ENCODE results near the gene TMEM240.
"Not testable (repeated sequence)": the region's sequence is repeated elsewhere in the genome, so short reads cannot be mapped to it uniquely, and the experiment has no call there.

Gene TMEM240

DNA sequence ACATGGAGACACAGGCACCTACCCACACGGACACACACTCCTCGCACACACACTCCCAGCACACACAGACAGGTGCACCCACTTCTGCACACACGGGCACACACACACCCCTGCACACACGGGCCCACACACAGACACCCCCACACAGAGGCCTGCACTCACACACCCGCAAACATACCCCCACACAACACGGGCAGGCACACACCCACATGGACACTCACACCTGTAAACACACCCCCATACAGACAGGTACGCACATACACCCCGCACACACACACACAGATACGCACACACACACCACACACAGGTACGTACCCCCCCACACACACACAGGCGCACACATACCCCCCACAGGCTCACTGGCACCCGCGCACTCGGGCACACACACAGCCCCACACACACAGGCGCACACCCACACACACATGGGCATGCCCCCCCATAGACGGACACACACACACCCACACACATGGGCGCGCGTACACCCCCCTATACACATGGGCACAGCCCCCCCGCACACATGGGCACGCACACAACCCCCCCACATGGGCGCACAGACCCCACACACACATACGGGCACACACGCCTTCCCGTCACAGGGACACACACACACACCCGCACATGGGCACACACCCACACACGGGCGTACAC lies 22.3 kb downstream of the TMEM240 start:
- no peak for ATAC-seq (replicated peaks)
- no peak for DNase-seq
- peaks cover 26% of the 10 kb centered on the region for H3K36me3 Mint-ChIP-seq (ENCODE audit: insufficient read depth)
- H3K4me3 Mint-ChIP-seq = no peak overlapping the region
- H3K27me3 Mint-ChIP-seq = no peaks in the 10 kb centered on the region
- H3K4me1 Mint-ChIP-seq (ENCODE audit: low read depth in 2 of 2) = peaks cover 3 to 6% of the 10 kb centered on the region in 2 donors
- peak overlapping the region in 1 of 2 donors; percentile 58 for H3K27ac Mint-ChIP-seq
- no peaks in the 10 kb centered on the region for H3K9me3 Mint-ChIP-seq

- DNase-seq; H3K9me3 Mint-ChIP-seq; H3K4me1 Mint-ChIP-seq (ENCODE audit: low read depth in 2 of 2); H3K4me3 Mint-ChIP-seq; H3K27me3 Mint-ChIP-seq; H3K27ac Mint-ChIP-seq; ATAC-seq (replicated peaks): not testable (repeated sequence)
- peaks cover 28% of the 10 kb centered on the region for H3K36me3 Mint-ChIP-seq (ENCODE audit: insufficient read depth)
Measured at GRCh38 chr1:1516923-1517322, 23.5 kb downstream of the TMEM240 start.

- H3K27ac Mint-ChIP-seq, H3K4me3 Mint-ChIP-seq: not testable (repeated sequence)
- H3K36me3 Mint-ChIP-seq (ENCODE audit: insufficient read depth) = peaks cover 24% of the 10 kb centered on the region
Measured at GRCh38 chr1:1514376-1514775, 26.0 kb downstream of the TMEM240 start.

DNA sequence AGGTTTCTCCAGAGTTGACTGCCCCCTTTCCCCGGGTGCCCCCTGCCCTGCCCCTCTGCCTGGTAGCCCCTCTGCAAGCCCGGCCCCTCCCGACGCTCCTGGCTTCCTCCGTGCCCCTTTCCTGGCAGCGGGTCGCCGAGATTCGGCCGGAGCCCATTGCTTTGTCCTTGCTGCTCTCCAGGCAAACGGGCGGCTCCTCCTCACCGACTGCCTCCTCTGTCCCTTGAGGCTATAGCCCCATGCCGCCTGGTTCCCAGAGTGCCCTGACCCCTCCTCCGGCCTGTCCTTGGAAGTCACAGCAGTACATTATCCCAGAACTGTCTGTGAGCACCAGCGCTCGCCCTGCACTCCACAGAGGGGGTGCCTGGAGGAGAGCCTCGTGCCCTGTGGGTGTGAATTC lies 26.7 kb downstream of the TMEM240 start:
- Mint-ChIP-seq H3K4me3 (peak overlapping the region; percentile 54 to 68), H3K36me3 (ENCODE audit: insufficient read depth) (peaks cover 23% of the 10 kb centered on the region), H3K4me1 (ENCODE audit: low read depth in 2 of 2) (peaks cover 10 to 14% of the 10 kb centered on the region in 2 donors)
- H3K27ac Mint-ChIP-seq; H3K27me3 Mint-ChIP-seq; H3K9me3 Mint-ChIP-seq; DNase-seq; ATAC-seq (replicated peaks): not testable (repeated sequence)

More at GRCh38 chr1:1514376-1514775, 26.0 kb downstream of the TMEM240 start:
- H3K27me3 Mint-ChIP-seq; ATAC-seq (replicated peaks); DNase-seq; H3K9me3 Mint-ChIP-seq: not testable (repeated sequence)
- peaks cover 10 to 14% of the 10 kb centered on the region in 2 donors for H3K4me1 Mint-ChIP-seq (ENCODE audit: low read depth in 2 of 2)

DNA sequence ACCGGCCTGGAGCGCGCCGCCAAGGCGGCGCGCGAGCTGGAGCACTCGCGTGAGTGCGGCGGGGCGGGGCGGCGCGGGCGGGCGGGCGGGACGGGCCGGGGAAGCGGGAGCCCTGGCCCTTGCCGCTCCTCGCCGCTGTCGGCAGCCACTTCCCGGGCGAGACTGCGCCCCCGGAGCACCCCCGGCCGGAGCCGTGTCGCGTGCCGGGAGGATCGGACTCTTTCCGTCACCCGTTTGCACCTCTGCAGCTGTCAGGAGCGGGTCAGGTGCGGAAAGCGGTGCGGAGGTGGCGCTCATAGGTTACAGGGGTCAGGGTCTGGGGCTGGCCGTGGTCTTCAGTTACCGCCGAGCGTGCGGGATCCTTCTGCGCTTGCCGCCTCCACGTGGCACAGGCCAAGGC lies 28.0 kb downstream of the TMEM240 start:
- Mint-ChIP-seq H3K4me3 (peak overlapping the region; percentile 68 to 90), H3K36me3 (ENCODE audit: insufficient read depth) (peaks cover 18% of the 10 kb centered on the region), H3K27ac (peak overlapping the region; percentile 92 to 94), H3K4me1 (ENCODE audit: low read depth in 2 of 2) (peaks cover 10 to 14% of the 10 kb centered on the region in 2 donors)
- DNase-seq (peak in 1 of 3 experiments; percentile 22), ATAC-seq (replicated peaks) (peak; percentile 32)
- not testable (repeated sequence) for H3K9me3 Mint-ChIP-seq, H3K27me3 Mint-ChIP-seq

DNA sequence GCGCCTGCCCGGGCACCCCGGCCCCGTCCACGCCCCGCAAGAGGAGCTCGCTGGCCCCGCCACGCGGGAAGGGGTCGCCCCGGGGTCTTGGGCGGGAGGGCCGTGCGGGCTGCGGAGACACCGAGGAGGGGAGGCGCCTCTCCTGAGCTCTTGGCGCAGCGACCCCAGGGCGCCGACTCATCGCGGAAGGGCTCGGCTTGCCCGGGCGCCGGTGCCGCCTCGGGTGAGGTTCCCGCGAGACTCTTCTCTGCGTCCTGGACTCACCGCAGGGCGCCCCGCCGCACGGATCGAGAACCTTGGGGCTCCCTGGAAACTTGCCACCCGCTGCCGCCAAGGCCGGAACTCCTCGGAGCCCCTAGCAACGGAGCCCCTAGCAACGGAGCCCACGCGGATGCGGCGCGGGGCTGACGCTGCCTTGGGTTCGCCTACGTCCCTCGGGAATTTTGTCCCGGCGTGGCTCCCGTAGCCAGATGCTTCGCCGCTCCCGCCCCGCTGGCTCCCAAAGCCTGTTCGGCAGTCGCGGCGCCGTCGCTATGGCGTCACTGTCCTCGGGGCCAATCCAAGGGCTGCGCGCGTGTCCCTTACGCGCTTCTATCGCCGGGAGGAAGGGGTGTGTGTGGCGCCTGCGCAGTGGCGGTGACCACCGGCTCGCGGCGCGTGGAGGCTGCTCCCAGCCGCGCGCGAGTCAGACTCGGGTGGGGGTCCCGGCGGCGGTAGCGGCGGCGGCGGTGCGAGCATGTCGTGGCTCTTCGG lies 28.7 kb downstream of the TMEM240 start, which contains the start of gene ATAD3A:
TSS of gene ATAD3A (plus strand) at position 630 of the 753 bp plus-strand sequence. CDS start at position 737, 107 bp downstream.
- Mint-ChIP-seq H3K4me1 (ENCODE audit: low read depth in 2 of 2) (peaks cover 10 to 14% of the 10 kb centered on the region in 2 donors), H3K4me3 (peak within 1 kb of the TSS; percentile 90 to 91), H3K27me3 (no peaks in the 10 kb centered on the region), H3K36me3 (ENCODE audit: insufficient read depth) (peaks cover 13% of the 10 kb centered on the region), H3K9me3 (no peaks in the 10 kb centered on the region), H3K27ac (peak within 1 kb of the TSS; percentile 92 to 94)
- ATAC-seq (replicated peaks) (peak; percentile 88), DNase-seq (peak; percentile 88 to 91 (median 90))

GRCh38 chr1:1510912-1511532 lies 29.4 kb downstream of the TMEM240 start:
- Mint-ChIP-seq H3K9me3 (no peaks in the 10 kb centered on the region), H3K27ac (peak overlapping the region; percentile 92 to 94), H3K27me3 (no peaks in the 10 kb centered on the region), H3K4me1 (ENCODE audit: low read depth in 2 of 2) (peaks cover 10 to 14% of the 10 kb centered on the region in 2 donors), H3K36me3 (ENCODE audit: insufficient read depth) (peaks cover 10% of the 10 kb centered on the region), H3K4me3 (peak overlapping the region; percentile 90 to 91)
- DNase-seq (no peak), ATAC-seq (replicated peaks) (no peak)

DNA sequence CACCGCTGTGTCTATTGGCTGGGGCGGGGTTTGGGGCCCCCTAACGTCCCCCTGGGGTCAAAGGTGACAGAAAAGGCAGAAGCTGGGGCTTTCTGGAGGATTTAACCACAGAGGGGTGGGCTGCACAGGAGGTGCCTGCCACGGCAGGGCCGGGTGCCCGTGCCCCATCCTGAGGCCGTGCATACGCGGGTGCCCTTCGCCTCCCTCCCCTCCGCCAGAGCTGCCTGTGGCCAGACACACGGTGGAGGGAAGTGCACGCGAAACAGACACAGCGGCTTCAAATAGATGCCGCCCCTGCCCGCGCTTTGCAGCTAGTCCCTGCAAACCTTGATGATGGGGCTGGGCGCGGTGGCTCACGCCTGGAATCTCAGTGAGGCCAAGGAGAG lies 31.0 kb downstream of the TMEM240 start:
- Mint-ChIP-seq H3K4me1 (ENCODE audit: low read depth in 2 of 2) (peaks cover 20 to 21% of the 10 kb centered on the region in 2 donors), H3K36me3 (ENCODE audit: insufficient read depth) (peaks cover 13% of the 10 kb centered on the region)
- ATAC-seq (replicated peaks); H3K27ac Mint-ChIP-seq; DNase-seq; H3K4me3 Mint-ChIP-seq; H3K9me3 Mint-ChIP-seq; H3K27me3 Mint-ChIP-seq: not testable (repeated sequence)

DNA sequence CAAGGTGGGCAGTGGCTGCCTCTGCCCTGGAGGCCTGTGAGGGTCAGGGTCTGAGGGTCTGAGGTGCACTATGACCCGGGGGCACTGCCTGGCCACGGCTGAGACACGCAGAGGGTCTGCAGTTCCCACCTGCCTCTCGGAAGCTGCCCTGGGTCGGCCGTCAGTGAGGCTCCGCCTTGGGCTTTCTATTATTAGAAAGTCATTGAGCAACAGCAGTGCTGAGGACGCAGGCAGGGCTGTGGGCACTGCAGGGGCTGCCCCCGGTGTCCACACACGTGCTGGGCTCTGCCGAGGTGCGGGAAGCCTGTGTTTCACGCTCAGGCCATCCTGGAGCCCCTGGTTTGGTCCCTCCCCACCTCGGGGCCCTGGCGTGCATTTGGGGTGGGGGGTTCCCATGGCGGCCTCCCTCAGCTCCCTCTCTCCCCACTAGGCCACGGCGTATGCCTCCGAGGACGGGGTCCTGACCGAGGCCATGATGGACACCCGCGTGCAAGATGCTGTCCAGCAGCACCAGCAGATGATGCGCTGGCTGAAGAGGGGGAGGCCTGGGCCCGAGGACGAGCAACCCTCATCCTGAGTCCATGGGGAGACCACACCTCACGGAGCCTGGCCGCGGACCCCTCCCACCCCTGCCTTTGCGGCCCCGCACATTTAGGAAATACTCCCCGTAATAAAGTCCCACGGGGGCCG lies 31.5 kb downstream of the TMEM240 start:
- not testable (repeated sequence) for ATAC-seq (replicated peaks)

GRCh38 chr1:1507305-1507704 lies 33.1 kb downstream of the TMEM240 start:
- Mint-ChIP-seq H3K27ac (no peak overlapping the region), H3K4me3 (no peak overlapping the region), H3K9me3 (no peaks in the 10 kb centered on the region), H3K4me1 (ENCODE audit: low read depth in 2 of 2) (peaks cover 16 to 18% of the 10 kb centered on the region in 2 donors), H3K27me3 (no peaks in the 10 kb centered on the region), H3K36me3 (ENCODE audit: insufficient read depth) (peaks cover 15% of the 10 kb centered on the region)
- DNase-seq (no peak), ATAC-seq (replicated peaks) (no peak)

More for the DNA sequence above, 31.5 kb downstream of the TMEM240 start:
- not testable (repeated sequence) for H3K27me3 Mint-ChIP-seq, H3K4me3 Mint-ChIP-seq, H3K27ac Mint-ChIP-seq, H3K9me3 Mint-ChIP-seq, DNase-seq
- H3K36me3 Mint-ChIP-seq (ENCODE audit: insufficient read depth) = peaks cover 13% of the 10 kb centered on the region
- peaks cover 19 to 21% of the 10 kb centered on the region in 2 donors for H3K4me1 Mint-ChIP-seq (ENCODE audit: low read depth in 2 of 2)

- H3K27me3 Mint-ChIP-seq; DNase-seq; ATAC-seq (replicated peaks); H3K36me3 Mint-ChIP-seq (ENCODE audit: insufficient read depth); H3K9me3 Mint-ChIP-seq: not testable (repeated sequence)
- Mint-ChIP-seq H3K27ac (peak overlapping the region; percentile 86 to 90), H3K4me3 (peak overlapping the region; percentile 77 to 84), H3K4me1 (ENCODE audit: low read depth in 2 of 2) (peaks cover 8 to 13% of the 10 kb centered on the region in 2 donors)
Measured at GRCh38 chr1:1505801-1506200, 34.6 kb downstream of the TMEM240 start.

- H3K27me3 Mint-ChIP-seq; H3K36me3 Mint-ChIP-seq (ENCODE audit: insufficient read depth); H3K9me3 Mint-ChIP-seq; DNase-seq: not testable (repeated sequence)
- Mint-ChIP-seq H3K4me1 (ENCODE audit: low read depth in 2 of 2) (peaks cover 7 to 12% of the 10 kb centered on the region in 2 donors), H3K4me3 (peak overlapping the region; percentile 77 to 84), H3K27ac (peak overlapping the region; percentile 86 to 90)
- ATAC-seq (replicated peaks) = peak; percentile 62
Measured at GRCh38 chr1:1505366-1505798, 35.0 kb downstream of the TMEM240 start.

Measured in effector memory CD8-positive, alpha-beta T cell (primary cell).